ENCODE data around the gene DDIAS. TPM values are rescaled to one million over a fixed set of nuclear protein-coding genes. Genes with fewer than 3 reads are reported as not detected.

Gene DDIAS
- total and polyA plus RNA-seq, 10 of the 15 experiments (the other 5 are each of a cell fraction or from before 2014, with no cell fraction given) = 6.9 to 27.8 (median 12.9) TPM

DNA sequence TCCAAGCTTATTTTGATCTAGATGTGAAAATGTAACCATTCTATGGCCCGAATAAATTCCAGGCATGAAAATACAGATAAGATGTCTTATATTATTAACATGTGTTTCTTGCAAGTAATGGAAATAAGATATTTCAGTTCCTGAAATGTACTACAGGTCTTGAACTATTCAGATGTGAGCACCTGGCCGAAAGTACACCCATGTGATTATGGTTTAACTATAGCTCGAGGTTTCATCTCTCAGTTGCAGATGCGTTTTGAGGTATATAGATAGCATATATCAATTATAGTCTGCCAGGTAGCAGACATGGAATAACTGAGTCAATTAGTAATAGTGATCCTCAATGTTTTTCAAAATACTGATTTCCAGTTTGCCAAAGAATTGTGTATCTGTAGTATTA is 68.3 kb downstream of the DDIAS start (continued):
- TF ChIP-seq NR2C1 (IDR thresholded peaks at IDR 0.05) (no peak), BHLHE40 (IDR thresholded peaks at IDR 0.05; ENCODE audit: borderline replicate concordance in 1 of 2, low read depth in 2 of 2, low read length in 1 of 2) (peak; percentile 78 to 88), FOXM1 (IDR thresholded peaks at IDR 0.05; ENCODE audit: low read depth, low read length) (peak; percentile 90), CBX5 (IDR thresholded peaks at IDR 0.05; ENCODE audit: low read depth) (0 out of 2 replicates have a peak, but pooled peaks have one; percentile 28), NBN (IDR thresholded peaks at IDR 0.05) (peak; percentile 56; the same call in 1 of the 2 replicates), SPI1 (IDR thresholded peaks at IDR 0.05; ENCODE audit: borderline replicate concordance, insufficient read depth, low read depth, low read length) (peak; percentile 86), CBFB (IDR thresholded peaks at IDR 0.05; ENCODE audit: low read depth) (peak; percentile 50; the same call in 1 of the 2 replicates), RUNX3 (IDR thresholded peaks at IDR 0.05; ENCODE audit: low read length) (peak; percentile 92), BRCA1 (IDR thresholded peaks at IDR 0.05; ENCODE audit: low read depth, low read length) (no peak), PBX3 (IDR thresholded peaks at IDR 0.05; ENCODE audit: insufficient replicate concordance, low read depth, low read length) (no peak), DPF2 (IDR thresholded peaks at IDR 0.05) (peak; percentile 75), BACH1 (IDR thresholded peaks at IDR 0.05; ENCODE audit: borderline replicate concordance) (peak; percentile 81; the same call in 1 of the 2 replicates), RAD51 (IDR thresholded peaks at IDR 0.05) (peak; percentile 90), GABPA (IDR thresholded peaks at IDR 0.05; ENCODE audit: low read depth) (0 out of 2 replicates have a peak, but pooled peaks have one; percentile 18), CREM (IDR thresholded peaks at IDR 0.05; ENCODE audit: low read depth) (peak; percentile 89), MEF2B (IDR thresholded peaks at IDR 0.05; ENCODE audit: partially characterized antibody, poor library complexity, severe bottlenecking) (peak; percentile 88), NFIC (IDR thresholded peaks at IDR 0.05; ENCODE audit: low read depth, low read length) (peak; percentile 97), SMARCA5 (IDR thresholded peaks at IDR 0.05) (no peak), TCF12 (IDR thresholded peaks at IDR 0.05; ENCODE audit: low read depth, low read length) (peak; percentile 93), PKNOX1 (IDR thresholded peaks at IDR 0.05) (peak; percentile 30; the same call in 1 of the 2 replicates), ZNF217 (IDR thresholded peaks at IDR 0.05) (peak; percentile 59; the same call in 1 of the 2 replicates), JUNB (IDR thresholded peaks at IDR 0.05) (peak; percentile 57; the same call in 1 of the 2 replicates), SIN3A (IDR thresholded peaks at IDR 0.05; ENCODE audit: low read depth, low read length) (no peak), MYC (IDR thresholded peaks at IDR 0.05; ENCODE audit: insufficient read depth, insufficient read length, insufficient replicate concordance, low read length, severe bottlenecking) (no peak), ZBED1 (IDR thresholded peaks at IDR 0.05; ENCODE audit: borderline replicate concordance) (peak; percentile 80; the same call in 1 of the 2 replicates), IRF4 (IDR thresholded peaks at IDR 0.05; ENCODE audit: low read depth, low read length) (peak; percentile 55; the same call in 1 of the 2 replicates), PML (IDR thresholded peaks at IDR 0.05; ENCODE audit: low read length) (peak; percentile 68; the same call in 1 of the 2 replicates), CHD2 (IDR thresholded peaks at IDR 0.05; ENCODE audit: borderline replicate concordance, low read depth, low read length) (peak; percentile 90)
- TF ChIP-seq, protein P1, sequence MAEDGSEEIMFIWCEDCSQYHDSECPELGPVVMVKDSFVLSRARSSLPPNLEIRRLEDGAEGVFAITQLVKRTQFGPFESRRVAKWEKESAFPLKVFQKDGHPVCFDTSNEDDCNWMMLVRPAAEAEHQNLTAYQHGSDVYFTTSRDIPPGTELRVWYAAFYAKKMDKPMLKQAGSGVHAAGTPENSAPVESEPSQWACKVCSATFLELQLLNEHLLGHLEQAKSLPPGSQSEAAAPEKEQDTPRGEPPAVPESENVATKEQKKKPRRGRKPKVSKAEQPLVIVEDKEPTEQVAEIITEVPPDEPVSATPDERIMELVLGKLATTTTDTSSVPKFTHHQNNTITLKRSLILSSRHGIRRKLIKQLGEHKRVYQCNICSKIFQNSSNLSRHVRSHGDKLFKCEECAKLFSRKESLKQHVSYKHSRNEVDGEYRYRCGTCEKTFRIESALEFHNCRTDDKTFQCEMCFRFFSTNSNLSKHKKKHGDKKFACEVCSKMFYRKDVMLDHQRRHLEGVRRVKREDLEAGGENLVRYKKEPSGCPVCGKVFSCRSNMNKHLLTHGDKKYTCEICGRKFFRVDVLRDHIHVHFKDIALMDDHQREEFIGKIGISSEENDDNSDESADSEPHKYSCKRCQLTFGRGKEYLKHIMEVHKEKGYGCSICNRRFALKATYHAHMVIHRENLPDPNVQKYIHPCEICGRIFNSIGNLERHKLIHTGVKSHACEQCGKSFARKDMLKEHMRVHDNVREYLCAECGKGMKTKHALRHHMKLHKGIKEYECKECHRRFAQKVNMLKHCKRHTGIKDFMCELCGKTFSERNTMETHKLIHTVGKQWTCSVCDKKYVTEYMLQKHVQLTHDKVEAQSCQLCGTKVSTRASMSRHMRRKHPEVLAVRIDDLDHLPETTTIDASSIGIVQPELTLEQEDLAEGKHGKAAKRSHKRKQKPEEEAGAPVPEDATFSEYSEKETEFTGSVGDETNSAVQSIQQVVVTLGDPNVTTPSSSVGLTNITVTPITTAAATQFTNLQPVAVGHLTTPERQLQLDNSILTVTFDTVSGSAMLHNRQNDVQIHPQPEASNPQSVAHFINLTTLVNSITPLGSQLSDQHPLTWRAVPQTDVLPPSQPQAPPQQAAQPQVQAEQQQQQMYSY (CRISPR knock-in tag; IDR thresholded peaks at IDR 0.05) = no peak
